Ishikawa (cell line): ENCODE data around the gene FOXP1.

Experiments
- CEBPB ChIP-seq: IDR thresholded peaks from 2 replicates; pipeline ENCODE4 v1.6.1; 2012
- CREB1 ChIP-seq: IDR thresholded peaks from 2 replicates; pipeline ENCODE4 v1.6.1; 2012; ENCODE audit warnings: low read depth
- EGR1 ChIP-seq: IDR thresholded peaks from 2 replicates; pipeline ENCODE4 v1.6.1; 2012
- EP300 ChIP-seq: IDR thresholded peaks from 2 replicates; pipeline ENCODE4 v1.6.1; 2012; ENCODE audit warnings: borderline replicate concordance
- FOXM1 ChIP-seq: IDR thresholded peaks from 2 replicates; pipeline ENCODE4 v1.6.1; 2012; ENCODE audit warnings: low read depth, borderline replicate concordance
- MAX ChIP-seq: IDR thresholded peaks from 2 replicates; pipeline ENCODE4 v1.6.1; 2012
- NFIC ChIP-seq: IDR thresholded peaks from 2 replicates; pipeline ENCODE4 v1.6.1; 2012
- RAD21 ChIP-seq: IDR thresholded peaks from 2 replicates; pipeline ENCODE4 v1.6.1; 2012; ENCODE audit warnings: low read depth
- REST ChIP-seq: IDR thresholded peaks from 2 replicates; pipeline ENCODE4 v1.6.1; 2012; ENCODE audit warnings: low read depth, mild to moderate bottlenecking
- TAF1 ChIP-seq: IDR thresholded peaks from 2 replicates; pipeline ENCODE4 v1.6.1; 2012; ENCODE audit warnings: low read depth, mild to moderate bottlenecking
- TCF12 ChIP-seq: IDR thresholded peaks from 2 replicates; pipeline ENCODE4 v1.6.1; 2012; ENCODE audit warnings: low read depth
- TEAD4 ChIP-seq: IDR thresholded peaks from 2 replicates; pipeline ENCODE4 v1.6.1; 2012
- USF1 ChIP-seq: IDR thresholded peaks from 2 replicates; pipeline ENCODE4 v1.6.1; 2012
- YY1 ChIP-seq: IDR thresholded peaks from 2 replicates; pipeline ENCODE4 v1.6.1; 2012; ENCODE audit warnings: low read depth
- ZBTB7A ChIP-seq: IDR thresholded peaks from 2 replicates; pipeline ENCODE4 v1.6.1; 2012; ENCODE audit warnings: low read depth

The FOXP1 gene

GRCh38 chr3:71277341-71277740, 306.2 kb downstream of the FOXP1 start:
- TF ChIP-seq TAF1 (no peak), FOXM1 (no peak), EP300 (no peak), TEAD4 (no peak), MAX (no peak), YY1 (no peak), NFIC (no peak), TCF12 (no peak), CREB1 (no peak), CEBPB (no peak), USF1 (no peak), EGR1 (no peak), RAD21 (no peak), ZBTB7A (no peak), REST (no peak)

- no peak for TF ChIP-seq RAD21
- TF ChIP-seq EGR1 = no peak
- no peak for TF ChIP-seq TEAD4
- no peak for TF ChIP-seq EP300
- no peak for TF ChIP-seq FOXM1
- TF ChIP-seq NFIC = no peak
- no peak for TF ChIP-seq CREB1
- TF ChIP-seq YY1 = no peak
- no peak for TF ChIP-seq REST
- no peak for TF ChIP-seq MAX
- no peak for TF ChIP-seq TAF1
- no peak for TF ChIP-seq CEBPB
- no peak for TF ChIP-seq USF1
- TF ChIP-seq TCF12 = no peak
- TF ChIP-seq ZBTB7A = no peak
Measured at GRCh38 chr3:71276531-71276930, 307.0 kb downstream of the FOXP1 start.

- TF ChIP-seq TCF12 = no peak
- TF ChIP-seq TAF1 = no peak
- no peak for TF ChIP-seq FOXM1
- TF ChIP-seq YY1 = no peak
- TF ChIP-seq EP300 = no peak
- no peak for TF ChIP-seq CREB1
- no peak for TF ChIP-seq MAX
- no peak for TF ChIP-seq CEBPB
- TF ChIP-seq TEAD4 = no peak
- TF ChIP-seq ZBTB7A = no peak
- no peak for TF ChIP-seq RAD21
- no peak for TF ChIP-seq USF1
- no peak for TF ChIP-seq REST
- no peak for TF ChIP-seq EGR1
- no peak for TF ChIP-seq NFIC
Measured at GRCh38 chr3:71273453-71273852, 310.1 kb downstream of the FOXP1 start.

GRCh38 chr3:71271596-71271995, 311.9 kb downstream of the FOXP1 start:
- TF ChIP-seq REST (no peak), NFIC (no peak), RAD21 (no peak), TCF12 (no peak), TAF1 (no peak), CREB1 (no peak), EP300 (no peak), EGR1 (no peak), USF1 (no peak), MAX (no peak), ZBTB7A (no peak), TEAD4 (no peak), YY1 (no peak), FOXM1 (no peak), CEBPB (no peak)
